ENCODE measurements around the gene PODNL1.

The PODNL1 gene

GRCh38 chr19:13887517-13887916 is 50.7 kb downstream of the PODNL1 start:
- no peak for DNase-seq

- DNase-seq: no peak
Measured at GRCh38 chr19:13887018-13887436, 51.2 kb downstream of the PODNL1 start.

- DNase-seq: no peak
Measured at GRCh38 chr19:13885826-13886365, 52.3 kb downstream of the PODNL1 start.

GRCh38 chr19:13884726-13885591 is 53.3 kb downstream of the PODNL1 start:
- DNase-seq: no peak

GRCh38 chr19:13883516-13884064 is 54.6 kb downstream of the PODNL1 start:
- no peak for DNase-seq

GRCh38 chr19:13882836-13883235 is 55.4 kb downstream of the PODNL1 start:
- no peak for DNase-seq

- DNase-seq: no peak
Measured at GRCh38 chr19:13882419-13882795, 55.8 kb downstream of the PODNL1 start.

GRCh38 chr19:13881692-13882418 is 56.4 kb downstream of the PODNL1 start:
- DNase-seq: no peak

- DNase-seq: no peak
Measured at GRCh38 chr19:13881251-13881691, 56.9 kb downstream of the PODNL1 start.

Data from GOT3 (cell line).